EH (cell line): ENCODE results near the gene NANOG.
"Not testable (repeated sequence)": the region's sequence is repeated elsewhere in the genome, so short reads cannot be mapped to it uniquely, and the experiment has no call there.

ENCODE experiments used
- DNase-seq: peaks from one replicate; pipeline ENCODE4 v3.0.0-alpha.2; 2015; ENCODE audit warnings: low read depth

NANOG gene

DNA sequence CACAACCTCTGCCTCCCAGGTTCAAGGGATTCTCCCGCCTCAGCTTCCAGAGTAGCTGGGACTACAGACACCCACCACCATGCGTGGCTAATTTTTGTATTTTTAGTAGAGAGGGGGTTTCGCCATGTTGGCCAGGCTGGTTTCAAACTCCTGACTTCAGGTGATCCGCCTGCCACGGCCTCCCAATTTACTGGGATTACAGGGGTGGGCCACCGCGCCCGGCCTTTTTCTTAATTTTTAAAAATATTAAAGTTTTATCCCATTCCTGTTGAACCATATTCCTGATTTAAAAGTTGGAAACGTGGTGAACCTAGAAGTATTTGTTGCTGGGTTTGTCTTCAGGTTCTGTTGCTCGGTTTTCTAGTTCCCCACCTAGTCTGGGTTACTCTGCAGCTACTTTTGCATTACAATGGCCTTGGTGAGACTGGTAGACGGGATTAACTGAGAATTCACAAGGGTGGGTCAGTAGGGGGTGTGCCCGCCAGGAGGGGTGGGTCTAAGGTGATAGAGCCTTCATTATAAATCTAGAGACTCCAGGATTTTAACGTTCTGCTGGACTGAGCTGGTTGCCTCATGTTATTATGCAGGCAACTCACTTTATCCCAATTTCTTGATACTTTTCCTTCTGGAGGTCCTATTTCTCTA is at the start of gene NANOG:
Gene NANOG, plus strand, starts transcription at position 519 of the 645 bp plus-strand sequence. CDS start 213 bp downstream, outside the sequence.
- DNase-seq = not testable (repeated sequence)

DNA sequence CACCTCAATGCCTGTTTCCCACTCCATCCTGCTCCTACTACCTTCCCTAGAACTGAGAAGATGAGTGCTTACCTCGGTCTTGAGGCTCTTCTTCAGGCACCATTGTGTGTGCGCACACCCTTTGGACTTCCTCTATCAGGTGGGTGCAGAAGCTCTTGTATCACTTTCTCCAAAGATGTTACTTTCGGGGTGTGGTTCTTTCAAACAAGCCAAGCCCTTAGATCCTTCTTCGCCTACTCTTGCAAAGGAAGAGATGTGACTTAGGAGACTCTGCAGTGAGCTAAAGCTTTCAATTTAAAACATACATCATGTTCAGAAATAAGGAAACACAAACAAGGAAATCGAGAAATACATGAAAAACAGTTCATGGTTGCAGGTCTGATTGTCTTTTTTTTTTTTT is 42.0 kb upstream of the NANOG start, which contains the start of gene CLEC4C:
Gene CLEC4C, minus strand, starts transcription at position 130 of the 400 bp plus-strand sequence. Its CDS starts 27 bp downstream, at position 103.
- DNase-seq = no peak

DNA sequence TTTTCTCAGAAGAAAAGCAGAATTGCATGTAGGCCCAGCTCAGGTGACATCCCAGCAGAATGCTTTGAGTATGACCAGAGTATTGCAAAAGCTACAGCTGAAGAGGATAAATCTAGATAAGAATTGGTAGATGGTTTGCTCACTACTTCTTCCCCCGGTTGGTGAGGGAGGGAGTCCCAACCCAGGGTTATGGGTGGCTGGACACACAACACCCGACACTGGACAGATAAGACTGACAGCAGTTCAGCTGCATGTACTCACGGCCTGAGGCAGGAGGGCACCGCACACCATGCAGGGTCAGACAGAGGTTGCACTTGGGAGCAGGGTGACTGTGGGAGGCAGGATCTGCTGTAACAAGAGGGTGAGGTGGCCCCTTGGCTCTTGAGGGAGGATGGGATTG is 40.4 kb upstream of the NANOG start:
- DNase-seq = no peak

DNA sequence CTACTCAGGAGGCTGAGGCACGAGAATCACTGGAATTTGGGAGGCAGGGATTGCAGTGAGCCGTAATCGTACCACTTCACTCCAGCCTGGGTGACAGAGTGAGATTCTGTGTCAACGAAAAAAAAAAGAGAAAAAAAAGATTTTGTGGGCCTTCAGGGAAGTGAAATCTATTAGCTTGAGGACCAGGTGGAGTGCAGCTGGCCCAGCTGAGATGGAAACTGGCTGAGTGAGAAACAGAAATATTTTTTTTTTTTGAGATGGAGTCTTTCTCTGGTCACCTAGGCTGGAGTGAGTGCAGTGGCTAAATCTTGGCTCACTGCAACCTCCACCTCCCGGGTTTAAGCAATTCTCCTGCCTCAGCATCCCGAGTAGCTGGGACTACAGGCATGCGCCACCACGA is 39.8 kb upstream of the NANOG start:
- DNase-seq = no peak

DNA sequence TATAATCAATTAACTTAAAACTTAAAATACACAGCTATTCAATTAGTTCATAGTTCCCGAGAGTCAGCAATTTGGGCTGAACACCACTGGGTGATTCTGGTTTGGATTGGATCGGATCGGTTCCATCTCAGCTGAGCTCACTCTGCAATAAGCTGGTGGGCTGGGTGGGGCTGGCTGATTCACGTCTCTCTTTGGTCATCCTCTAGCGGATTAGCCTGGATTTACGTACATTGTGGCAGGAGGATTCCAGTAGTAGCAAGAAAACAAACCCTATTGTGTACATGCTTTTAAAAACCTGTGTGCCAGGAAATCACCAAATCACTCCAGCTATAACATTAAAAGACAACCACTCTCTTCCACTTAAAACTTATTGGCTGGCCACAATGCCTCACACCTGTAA is 38.9 kb upstream of the NANOG start:
- no peak for DNase-seq

DNA sequence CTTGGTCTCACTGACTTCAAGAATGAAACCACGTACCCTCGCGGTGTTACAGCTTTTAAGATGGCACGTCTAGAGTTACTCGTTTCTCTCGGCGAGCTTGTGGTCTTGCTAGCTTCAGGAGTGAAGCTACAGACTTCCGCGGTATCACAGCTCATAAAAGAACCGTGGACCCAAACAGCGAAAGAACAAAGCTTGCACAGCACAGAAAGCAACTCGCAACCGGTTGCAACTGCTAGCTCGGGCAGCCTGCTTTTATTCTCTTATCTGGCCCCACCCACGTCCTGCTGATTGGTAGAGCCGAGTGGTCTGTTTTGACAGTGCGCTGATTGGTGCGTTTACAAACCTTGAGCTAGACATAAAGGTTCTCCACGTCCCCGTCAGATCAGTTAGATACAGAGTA is 37.8 kb upstream of the NANOG start:
- DNase-seq = no peak

DNA sequence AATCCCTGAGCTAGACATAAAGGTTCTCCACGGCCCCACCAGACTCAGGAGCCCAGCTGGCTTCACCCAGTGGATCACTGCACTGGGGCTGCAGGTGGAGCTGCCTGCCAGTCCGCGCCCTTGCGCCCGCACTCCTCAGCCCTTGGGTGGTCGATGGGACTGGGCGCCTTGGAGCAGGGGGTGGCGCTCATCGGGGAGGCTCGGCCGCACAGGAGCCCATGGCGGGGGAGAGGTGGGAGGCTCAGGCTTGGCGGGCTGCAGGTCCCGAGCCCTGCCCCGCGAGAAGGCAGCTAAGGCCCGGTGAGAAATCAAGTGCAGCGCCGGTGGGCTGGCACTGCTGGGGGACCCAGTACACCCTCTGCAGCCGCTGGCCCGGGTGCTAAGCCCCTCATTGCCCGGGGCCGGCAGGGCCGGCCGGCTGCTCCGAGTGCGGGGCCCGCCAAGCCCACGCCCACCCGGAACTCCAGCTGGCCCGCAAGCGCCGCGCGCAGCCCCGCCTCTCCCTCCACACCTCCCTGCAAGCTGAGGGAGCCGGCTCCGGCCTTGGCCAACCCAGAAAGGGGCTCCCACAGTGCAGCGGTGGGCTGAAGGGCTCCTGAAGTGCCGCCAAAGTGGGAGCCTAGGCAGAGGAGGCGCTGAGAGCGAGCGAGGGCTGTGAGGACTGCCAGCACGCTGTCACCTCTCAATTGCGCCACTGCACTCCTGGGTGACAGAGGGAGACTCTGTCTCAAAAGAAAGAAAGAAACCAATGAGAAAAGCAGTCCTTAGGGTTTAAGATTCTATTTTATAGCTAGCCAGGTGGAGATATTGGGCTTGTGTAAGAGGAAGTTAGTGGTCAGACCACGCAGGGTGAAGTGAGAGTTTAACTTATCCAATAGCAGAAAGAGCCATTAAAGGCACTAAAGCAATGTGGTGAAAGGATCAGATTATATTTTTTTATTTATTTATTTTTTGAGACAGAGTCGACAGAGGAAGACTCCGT is 37.0 kb upstream of the NANOG start:
- not testable (repeated sequence) for DNase-seq

DNA sequence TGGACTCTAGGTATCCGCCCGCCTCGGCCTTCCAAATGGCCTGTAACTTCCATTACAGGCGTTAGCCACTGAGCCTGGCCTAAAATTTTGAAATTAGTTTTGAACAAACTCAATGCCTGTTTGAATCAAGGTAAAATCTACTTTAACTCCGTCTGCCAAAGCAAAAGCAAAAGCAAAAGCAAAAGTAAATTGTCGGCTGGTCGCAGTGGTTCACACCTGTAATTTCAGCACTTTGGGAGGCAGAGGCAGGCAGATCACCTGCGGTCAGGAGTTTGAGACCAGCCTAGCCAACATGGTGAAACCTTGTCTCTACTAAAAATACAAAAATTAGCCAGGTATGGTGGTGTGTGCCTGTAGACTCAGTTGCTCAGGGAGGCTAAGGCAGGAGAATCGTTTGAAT is 33.5 kb upstream of the NANOG start:
- DNase-seq = not testable (repeated sequence)

DNA sequence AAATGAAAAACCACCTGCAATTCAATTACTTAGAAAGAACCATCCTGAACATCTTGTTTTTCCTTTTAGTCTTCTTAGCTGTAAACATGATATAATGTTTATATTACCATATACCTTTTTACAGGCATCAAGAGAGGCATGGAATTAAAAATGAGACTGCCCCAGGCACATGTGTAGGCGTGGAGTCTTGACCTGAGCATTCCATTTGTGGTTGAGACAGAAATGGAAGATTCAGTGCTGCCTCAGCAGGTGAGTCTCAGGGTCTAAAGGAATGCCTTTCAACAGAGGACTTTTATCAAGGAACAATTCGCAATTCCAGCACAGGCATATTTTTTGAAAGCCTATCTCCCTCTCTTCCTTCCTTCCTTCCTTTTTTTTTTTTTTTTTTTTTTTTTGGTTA is 32.2 kb upstream of the NANOG start:
- DNase-seq = no peak

DNA sequence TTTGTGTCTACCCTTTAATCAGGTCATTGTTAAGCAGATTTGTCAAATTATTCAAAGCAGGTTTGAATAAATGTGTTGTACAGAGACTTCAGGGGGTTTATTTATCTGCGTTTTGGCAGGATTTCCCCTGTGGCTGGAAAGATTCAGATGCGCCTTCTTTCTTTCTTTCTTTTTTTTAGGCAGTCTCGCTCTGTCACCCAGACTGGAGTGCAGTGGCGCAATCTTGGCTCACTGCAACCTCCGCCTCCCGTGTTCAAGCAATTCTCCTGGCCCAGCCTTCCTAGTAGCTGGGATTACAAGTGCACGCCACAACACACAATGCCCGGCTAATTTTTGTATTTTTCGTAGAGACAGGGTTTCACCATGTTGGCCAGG is 30.4 kb upstream of the NANOG start:
- no peak for DNase-seq

DNA sequence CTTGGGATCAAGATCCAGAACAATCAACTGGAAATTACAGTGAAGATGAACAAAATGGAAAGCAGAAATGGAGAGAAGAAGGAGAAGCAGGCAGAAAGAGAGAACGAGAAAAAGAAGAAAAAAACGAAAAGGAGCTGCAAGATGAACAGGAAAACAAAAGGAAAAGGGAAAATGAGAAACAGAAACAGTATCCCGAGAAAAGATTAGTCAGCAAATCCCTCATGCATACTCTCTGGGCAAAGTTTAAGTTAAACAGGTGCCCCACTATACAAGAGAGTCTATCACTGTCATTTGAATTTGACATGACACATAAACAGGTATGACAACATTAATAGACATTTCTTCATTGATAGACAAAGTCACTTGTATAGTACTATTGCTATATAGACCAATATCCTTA is 19.2 kb upstream of the NANOG start:
- DNase-seq = no peak

DNA sequence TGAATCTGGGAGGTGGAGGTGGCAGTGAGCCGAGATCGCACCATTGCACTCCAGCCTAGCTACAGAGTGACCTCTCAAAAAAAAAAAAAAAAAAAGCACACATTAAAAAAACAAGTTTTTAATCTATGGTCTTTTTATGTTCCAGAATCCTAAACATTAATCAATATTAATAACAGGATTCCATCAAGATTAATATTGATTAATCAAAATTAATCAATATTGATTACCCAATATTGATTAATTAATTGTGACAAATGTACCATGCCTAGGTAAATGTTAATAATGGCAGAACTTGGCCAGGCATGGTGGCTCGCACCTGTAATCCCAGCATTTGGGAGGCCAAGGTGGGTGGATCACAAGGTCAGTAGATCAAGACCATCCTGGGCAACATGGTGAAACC is 7.9 kb upstream of the NANOG start:
- DNase-seq = no peak

DNA sequence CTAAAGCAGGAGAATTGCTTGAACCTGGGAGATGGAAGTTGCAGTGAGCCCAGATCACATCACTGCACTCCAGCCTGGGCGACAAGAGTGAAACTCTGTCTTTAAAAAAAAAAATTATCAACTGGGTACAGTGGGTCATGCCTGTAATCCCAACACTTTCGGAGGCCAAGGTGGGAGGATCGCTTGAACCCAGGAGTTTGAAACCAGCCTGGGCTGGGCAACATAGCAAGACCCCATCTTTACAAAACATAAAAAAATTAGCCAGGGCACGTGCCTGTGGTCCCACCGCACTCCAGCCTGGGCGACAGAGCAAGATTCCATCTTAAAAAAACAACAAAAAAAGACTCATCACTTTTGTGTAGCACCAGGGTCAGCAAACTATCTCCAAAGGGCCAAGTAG is 7.1 kb upstream of the NANOG start:
- no peak for DNase-seq

DNA sequence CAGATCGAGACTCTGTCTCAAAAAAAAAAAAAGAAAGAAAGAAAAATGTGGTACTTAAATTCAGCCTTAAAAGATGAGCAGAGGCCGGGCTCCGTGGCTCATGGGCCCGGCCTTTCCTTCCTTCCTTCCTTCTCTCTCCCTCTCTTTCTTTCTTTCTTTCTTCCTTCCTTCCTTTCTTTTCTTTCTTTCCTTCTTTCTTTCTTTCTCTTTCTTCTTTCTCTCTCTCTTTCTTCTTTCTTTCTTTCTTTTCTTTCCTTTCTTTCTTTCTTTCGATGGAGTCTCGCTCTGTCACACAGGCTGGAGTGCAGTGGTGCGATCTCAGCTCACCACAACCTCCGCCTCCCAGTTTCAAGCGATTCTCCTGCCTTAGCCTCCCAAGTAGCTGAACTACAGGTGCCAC is 5.8 kb upstream of the NANOG start:
- not testable (repeated sequence) for DNase-seq

DNA sequence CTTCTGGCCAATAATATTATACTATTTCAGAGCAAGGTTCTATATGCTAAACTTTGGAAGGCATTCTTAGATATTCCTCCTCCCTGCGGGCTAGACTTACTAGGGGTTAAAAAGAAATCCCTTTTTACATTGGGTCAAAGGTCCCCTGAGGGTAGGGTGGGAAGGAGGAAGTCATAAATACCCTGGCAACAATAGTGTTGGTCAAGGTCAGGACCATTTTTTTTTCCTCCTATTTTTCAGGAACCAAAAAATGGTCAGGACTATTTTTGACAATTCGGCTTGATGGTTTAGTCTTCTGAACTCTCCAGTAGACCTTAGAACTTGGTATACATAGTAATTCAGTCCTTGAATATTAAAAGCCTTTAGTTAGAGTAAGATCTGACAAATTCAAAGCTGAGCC is 4.5 kb upstream of the NANOG start:
- no peak for DNase-seq

DNA sequence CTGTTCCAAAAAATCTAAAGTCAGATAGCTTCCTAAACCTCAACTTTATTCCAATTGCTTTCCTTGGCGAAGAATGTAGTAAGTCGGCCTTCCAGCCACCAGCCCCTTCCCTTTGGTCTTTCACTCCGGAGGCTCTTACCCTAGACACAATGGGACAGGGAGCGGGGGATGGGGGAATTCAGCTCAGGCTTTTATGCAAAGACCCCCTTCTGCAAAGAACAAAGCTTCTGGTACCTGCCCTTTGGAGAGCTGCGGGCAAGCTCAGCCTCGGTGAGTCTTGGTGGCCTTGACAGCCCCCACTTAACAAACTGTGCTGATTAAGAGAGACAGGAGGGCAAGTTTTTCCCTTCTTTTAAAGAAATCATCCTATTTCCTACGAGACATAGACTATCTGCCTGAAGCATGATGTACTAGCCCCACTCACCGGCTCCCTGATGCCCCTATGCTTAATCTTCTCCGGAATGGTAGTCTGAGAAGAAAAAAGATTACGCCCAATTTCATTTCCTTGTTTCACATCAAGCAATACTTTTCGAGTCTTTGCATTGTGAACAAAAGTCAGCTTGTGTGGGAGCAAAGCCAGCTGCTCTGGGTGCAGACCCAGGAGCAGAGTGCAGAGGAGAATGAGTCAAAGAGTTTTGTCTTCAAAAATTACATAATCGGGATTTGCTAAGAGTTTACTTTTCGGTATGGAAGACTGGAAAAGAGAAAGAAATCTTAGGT is 1.5 kb upstream of the NANOG start:
- no peak for DNase-seq

DNA sequence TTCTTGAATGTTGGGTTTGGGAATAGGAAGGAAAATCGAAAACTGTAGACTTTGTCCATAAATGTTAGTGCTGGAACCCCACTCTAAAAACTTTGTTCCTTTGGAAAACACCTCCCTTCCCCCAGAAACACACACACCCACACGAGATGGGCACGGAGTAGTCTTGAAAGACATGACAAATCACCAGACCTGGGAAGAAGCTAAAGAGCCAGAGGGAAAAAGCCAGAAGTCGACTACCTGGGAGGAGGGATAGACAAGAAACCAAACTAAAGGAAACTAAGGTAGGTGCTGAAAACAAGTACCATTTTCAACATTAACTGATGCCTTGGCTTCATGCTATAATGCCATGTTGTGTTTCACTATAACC is 925 bp upstream of the NANOG start:
- DNase-seq = no peak

DNA sequence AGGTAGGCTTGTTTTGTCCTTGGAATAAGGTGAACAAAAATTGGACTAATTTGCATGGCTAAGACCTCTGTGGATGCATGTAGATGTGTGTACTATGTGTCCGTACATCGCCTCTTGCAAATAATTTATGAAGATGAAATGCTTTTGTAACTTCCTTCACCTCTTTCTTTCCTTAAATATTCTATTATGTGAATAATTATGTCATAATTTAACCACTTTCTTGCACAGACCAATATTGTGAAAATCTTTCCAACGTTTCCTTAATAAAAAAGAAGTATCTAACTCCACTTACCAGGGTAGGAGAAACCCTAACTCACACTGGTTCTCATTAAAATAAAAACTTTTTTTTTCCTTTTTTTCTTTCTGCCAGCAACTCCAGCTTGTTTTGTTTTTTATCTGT is 4.0 kb downstream of the NANOG start:
- DNase-seq = no peak

DNA sequence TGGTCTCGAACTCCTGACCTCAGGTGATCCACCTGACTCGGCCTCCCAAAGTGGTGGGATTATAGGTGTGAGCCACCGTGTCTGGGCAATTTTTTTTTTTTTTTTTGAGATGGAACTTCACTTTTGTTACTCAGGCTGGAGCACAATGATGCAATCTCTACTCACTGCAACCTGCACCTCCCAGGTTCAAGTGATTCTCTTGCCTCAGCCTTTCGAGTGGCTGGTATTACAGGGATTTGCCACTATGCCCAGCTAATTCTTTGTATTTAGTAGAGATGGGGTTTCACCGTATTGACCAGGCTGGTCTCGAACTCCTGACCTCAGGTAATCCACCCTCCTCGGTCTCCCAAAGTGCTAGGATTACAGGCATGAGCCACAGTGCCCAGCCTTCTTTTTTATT is 8.1 kb downstream of the NANOG start:
- DNase-seq = not testable (repeated sequence)

DNA sequence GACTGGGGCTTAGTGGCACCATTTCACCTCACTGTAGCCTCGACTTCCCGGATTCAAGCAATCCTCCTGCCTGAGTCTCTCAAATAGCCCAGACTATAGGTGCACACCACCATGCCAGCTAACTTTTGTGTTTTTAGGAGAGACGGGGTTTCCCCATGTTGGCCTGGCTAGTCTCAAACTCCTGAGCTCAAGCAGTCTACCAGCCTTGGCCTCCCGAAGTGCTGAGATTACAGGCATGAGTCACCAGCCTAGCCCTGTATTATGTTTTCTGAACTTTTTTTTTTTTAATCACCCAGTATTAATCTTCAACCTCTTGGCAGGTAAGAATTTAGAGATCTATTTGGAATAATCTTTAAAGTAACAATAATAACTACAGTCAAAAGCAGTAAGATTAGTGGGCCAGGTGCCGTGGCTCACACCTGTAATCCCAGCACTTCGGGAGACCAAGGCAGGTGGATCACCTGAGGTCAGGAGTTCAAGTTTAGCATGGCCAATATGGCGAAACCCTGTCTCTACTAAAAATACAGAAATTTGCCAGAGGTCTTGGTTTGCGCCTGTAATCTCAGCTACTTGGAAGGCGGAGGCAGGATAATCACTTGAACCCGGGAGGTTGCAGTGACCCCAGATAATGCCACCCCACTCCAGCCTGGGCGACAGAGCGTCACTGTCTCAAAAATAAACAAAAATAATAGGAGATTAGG is 8.6 kb downstream of the NANOG start:
- no peak for DNase-seq

DNA sequence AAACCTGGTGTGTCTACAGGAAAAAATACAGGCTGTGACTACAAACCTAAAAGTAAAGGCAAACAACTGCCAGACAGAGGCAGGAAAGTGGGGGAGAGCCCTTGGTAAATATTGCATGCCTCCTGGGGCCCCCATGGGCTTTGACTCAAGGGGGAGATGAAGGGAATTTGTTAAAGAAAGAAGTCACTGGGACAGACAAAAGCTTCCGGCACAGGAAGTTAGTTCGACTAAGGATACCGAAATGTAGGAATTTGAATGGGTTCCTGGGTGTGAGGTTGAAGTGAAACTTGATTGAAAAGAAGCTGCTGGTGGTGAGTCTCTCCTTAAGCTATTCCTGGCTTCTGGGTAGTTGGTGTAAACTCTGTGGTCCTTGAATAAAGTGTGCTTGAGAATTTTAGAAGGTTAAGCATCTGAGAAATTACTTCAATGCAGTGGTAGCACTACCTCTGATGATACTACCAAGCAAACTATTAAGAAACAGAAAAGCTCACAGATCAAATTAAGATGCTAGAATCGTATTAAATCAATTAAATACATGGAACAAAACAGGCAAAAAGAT is 9.6 kb downstream of the NANOG start:
- not testable (repeated sequence) for DNase-seq

DNA sequence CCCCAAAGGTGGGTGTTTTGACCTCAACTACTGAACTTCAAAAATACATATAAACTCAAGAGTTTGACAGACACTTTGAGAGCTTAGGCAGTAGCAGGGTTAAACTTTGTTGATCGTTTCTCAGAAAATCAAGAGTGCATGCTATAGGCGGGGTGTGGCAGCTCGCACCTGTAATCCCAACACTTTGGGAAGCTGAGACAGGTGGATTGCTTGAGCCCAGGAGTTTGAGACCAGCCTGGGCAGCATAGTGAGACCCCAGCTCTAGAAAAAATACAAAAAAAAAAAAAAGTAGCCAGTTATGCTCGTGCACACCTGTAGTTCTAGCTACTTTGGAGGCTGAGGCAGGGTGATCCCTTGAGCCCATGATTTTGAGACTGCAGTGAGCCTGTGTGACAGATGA is 12.3 kb downstream of the NANOG start:
- DNase-seq = no peak
